ENCODE results near the gene WWC1. TPM values are rescaled to one million over a fixed set of nuclear protein-coding genes. Genes with fewer than 3 reads are reported as not detected.

Gene WWC1
- total RNA-seq, 1 experiment from 2014 or later = 29.4 TPM

GRCh38 chr5:168460606-168461005 is 169.2 kb downstream of the WWC1 start:
- TF ChIP-seq REST (IDR thresholded peaks at IDR 0.05; ENCODE audit: insufficient read depth in 1 of 2, low read depth in 2 of 2, low read length in 1 of 2) (no peak), TCF7L2 (IDR thresholded peaks at IDR 0.05; ENCODE audit: low read depth, low read length) (no peak), SIN3A (IDR thresholded peaks at IDR 0.05; ENCODE audit: borderline replicate concordance, insufficient read depth, low read depth, low read length) (no peak), CTCF (IDR thresholded peaks at IDR 0.05) (no peak), POLR2AphosphoS5 (IDR thresholded peaks at IDR 0.05; ENCODE audit: low read depth, low read length) (no peak)
- Histone ChIP-seq H3K36me3 (ENCODE audit: control insufficient read depth, insufficient read depth, low read length) (no peaks in the 10 kb centered on the region), H3K4me1 (ENCODE audit: control insufficient read depth, insufficient read depth, low read length) (no peaks in the 10 kb centered on the region), H3K27ac (ENCODE audit: low read length) (no peak overlapping the region), H3K9me3 (ENCODE audit: control insufficient read depth, insufficient read depth, low read depth, low read length) (no peaks in the 10 kb centered on the region), H3K27me3 (ENCODE audit: control insufficient read depth, insufficient read depth, low read length) (no peaks in the 10 kb centered on the region), H3K4me3 (ENCODE audit: low read depth in 2 of 2, low read length in 2 of 2) (no peak overlapping the region)
- ATAC-seq = no peak
- POLR2A ChIA-PET = no interaction called here
- no TSS peak for BruUV-seq (replicated peaks)
- intact Hi-C loops (cut with micrococcal nuclease; ENCODE audit: unreplicated experiment) (no loop called here), in situ Hi-C loops (cut with HindIII; ENCODE audit: low pct_unique_long_range_greater_than_20kb, low sequenced_read_pairs) (no loop called here)
- DNase-seq (ENCODE audit: low read depth, low spot score) = no peak
- CTCF ChIA-PET = interaction anchor here (0.5 kb wide), 1 partner anchor 137 kb away, joined by 8 read pairs; no protein-coding TSS in a partner anchor

- no peak for ATAC-seq
- Histone ChIP-seq H3K27me3 (ENCODE audit: control insufficient read depth, insufficient read depth, low read length) (no peaks in the 10 kb centered on the region), H3K9me3 (ENCODE audit: control insufficient read depth, insufficient read depth, low read depth, low read length) (no peaks in the 10 kb centered on the region), H3K4me1 (ENCODE audit: control insufficient read depth, insufficient read depth, low read length) (no peaks in the 10 kb centered on the region), H3K36me3 (ENCODE audit: control insufficient read depth, insufficient read depth, low read length) (no peaks in the 10 kb centered on the region), H3K27ac (ENCODE audit: low read length) (no peak overlapping the region), H3K4me3 (ENCODE audit: low read depth in 2 of 2, low read length in 2 of 2) (no peak overlapping the region)
- ChIA-PET POLR2A (no interaction called here), CTCF (no interaction called here)
- BruUV-seq (replicated peaks) = no TSS peak
- DNase-seq (ENCODE audit: low read depth, low spot score) = no peak
- intact Hi-C loops (cut with micrococcal nuclease; ENCODE audit: unreplicated experiment) (no loop called here), in situ Hi-C loops (cut with HindIII; ENCODE audit: low pct_unique_long_range_greater_than_20kb, low sequenced_read_pairs) (no loop called here)
- TF ChIP-seq REST (IDR thresholded peaks at IDR 0.05; ENCODE audit: insufficient read depth in 1 of 2, low read depth in 2 of 2, low read length in 1 of 2) (no peak), SIN3A (IDR thresholded peaks at IDR 0.05; ENCODE audit: borderline replicate concordance, insufficient read depth, low read depth, low read length) (no peak), CTCF (IDR thresholded peaks at IDR 0.05) (no peak), TCF7L2 (IDR thresholded peaks at IDR 0.05; ENCODE audit: low read depth, low read length) (no peak), POLR2AphosphoS5 (IDR thresholded peaks at IDR 0.05; ENCODE audit: low read depth, low read length) (no peak)
Measured at GRCh38 chr5:168463081-168463480, 171.6 kb downstream of the WWC1 start.

Measured in Panc1 (cell line).